ENCODE results near the gene CEP126.

The CEP126 gene

DNA sequence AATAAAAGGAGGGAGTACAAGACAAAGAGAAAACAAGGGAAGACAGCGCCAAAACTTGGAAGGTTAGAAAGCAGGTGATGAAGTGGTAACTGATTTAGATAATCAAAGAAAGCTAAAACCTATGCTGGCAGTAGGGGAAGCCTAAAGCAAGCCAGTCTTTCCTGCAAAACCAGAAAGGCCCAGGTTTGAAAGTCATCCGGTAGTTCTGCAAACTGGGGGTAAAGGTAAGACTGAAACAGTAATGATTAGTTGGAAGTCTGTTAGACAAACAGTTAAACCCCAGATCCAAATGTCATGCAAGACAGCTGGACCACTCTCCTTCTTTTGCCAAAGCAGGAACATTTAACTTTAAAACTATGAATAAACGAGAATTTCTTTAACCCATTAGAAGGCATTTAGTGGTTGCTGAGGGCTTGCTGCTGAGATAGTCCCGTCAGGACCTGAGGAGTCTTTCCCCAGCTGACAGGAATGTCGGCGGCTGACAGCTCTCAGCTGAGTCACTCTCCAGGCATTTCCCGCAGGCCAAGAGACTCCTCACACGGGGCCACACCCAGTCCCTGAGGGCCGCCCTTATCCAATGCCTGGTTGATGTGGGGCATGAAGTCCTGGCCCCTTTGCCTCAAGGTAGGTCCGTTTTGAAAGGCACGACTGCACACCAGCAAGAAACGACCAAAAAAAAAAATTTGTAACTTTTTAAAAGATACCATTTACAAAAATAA is 96.1 kb downstream of the CEP126 start:
- no peak for DNase-seq (ENCODE audit: low read depth)

DNA sequence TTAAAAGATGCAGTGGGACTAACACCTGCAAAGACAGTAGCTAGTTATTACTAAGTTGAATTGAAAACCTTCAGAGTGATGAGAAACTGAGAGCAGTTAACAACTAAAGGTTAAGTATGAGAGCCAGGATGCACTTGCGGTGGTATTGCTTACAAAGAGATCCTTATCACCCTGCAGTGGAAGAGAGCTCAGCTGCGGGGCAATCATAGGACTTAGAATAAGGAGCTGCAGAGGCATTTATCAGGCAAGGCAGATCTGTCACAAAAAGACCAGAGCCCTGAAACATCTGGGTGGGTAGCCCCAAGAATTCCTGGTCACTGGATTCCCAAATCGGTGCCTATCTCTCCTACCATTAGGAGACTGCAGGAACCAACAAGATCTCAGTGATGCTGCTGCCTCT is 98.1 kb downstream of the CEP126 start:
- no peak for DNase-seq (ENCODE audit: low read depth)

DNA sequence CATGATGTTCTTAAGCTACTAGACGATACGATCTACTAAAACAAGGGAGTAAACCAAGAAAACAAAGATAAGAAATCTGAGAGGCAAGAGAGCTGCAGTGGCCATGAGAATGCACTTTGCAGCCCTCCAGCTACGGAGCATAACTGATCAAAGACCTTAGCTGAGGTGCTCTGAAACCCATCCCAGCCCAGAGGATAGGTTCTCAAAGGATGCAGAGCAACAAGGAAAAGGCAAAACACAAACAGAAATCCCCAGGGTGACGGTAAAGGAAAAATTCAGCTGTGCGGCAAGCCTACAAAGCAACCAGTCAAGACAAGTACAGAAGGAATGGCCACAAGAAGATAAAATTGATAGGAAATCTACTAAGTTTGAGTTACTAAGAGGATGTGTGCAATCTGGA is 99.9 kb downstream of the CEP126 start:
- no peak for DNase-seq (ENCODE audit: low read depth)

DNA sequence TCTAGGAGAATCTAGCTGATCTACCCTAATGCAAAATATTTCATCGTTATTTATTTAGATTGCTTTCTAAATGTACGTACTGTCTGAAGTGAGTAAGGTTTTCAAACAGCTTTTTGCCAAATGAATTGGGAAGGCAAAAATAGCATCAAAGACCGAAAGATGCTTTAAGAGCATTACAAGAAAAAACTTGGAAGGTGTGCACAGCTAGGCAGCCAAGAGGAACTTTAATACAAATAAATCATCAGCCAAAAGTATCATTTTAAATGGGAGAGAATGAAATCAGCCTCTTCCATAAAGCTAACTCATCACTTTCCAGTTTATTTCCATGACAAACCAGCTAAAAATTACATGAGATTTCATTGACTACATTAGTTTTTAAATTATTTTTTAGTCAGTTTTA is 102.2 kb downstream of the CEP126 start:
- no peak for DNase-seq (ENCODE audit: low read depth)

DNA sequence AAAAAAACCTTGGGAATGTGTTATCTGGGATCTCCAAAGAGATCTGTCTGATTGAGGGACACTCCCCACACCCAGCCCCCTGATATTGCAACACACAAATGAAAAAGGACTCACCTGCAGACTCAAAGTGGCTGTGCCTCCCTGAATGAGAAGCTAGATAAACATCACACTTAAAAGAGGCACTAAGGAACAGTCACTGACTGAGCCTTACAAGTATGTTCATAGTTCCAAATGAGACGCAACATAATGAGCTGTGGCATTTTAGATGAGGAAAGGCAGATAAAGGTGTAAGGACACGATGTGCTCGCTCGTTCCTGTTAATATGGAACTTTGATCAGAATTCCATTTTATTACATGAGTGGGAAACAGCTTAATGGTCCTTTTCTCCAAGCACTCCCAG is 111.4 kb downstream of the CEP126 start:
- no peak for DNase-seq (ENCODE audit: low read depth)

DNA sequence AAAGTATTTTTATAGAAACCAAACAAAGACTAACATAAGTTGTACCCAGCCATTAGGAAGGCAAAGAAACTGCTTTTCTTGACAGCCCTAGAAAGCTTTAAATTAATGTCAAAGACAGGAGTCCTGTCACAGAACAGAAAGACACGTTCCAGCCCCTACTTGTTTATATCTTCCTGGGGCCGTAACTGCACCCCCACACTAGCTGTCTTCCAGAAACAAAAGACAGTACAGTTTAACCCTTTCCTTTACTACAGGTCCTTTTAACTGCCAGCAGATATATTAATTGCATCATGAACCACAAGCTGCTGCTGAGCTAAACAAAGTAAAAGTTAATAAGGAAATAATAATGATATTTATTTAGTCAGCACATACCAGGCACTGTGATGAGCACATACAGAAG is 112.1 kb downstream of the CEP126 start:
- no peak for DNase-seq (ENCODE audit: low read depth)

DNA sequence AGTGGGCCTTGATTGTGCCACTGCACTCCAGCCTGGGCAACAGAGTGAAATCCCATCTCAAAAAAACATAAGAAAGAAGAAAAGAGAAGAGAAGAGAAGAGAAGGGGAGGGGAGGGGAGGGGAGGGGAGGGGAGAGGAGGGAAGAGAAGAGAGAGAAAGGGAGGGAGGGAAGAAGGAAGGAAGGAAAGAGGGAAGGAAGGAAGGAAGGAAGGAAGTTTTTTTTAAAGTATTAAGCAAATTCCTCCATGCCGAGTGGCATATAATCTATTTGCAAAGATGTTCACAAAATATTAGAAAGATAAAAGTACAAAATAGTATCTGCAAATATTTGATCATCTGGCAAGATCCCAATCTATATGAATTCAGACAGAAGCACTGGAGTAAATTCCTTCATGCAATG is 121.9 kb downstream of the CEP126 start:
- DNase-seq (ENCODE audit: low read depth), result no peak

DNA sequence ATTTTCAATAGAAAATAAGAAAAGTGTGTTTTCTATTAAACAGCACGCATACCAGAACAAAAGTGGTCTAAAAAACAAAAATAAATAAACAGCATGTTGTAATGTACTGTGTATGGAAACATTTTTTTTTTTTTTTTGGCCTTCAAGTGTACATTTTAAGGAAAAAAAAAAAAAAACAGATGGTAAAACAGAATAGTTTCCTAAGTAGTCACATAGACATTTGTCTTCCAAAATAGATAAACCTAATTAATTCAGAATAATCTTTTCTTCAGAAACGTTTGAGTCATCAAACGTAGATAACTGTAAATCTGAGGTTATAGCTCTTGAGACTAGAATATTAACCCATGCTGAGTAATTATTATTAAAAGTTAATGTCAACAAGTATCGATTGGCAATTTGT is 132.0 kb downstream of the CEP126 start:
- no peak for DNase-seq (ENCODE audit: low read depth)

DNA sequence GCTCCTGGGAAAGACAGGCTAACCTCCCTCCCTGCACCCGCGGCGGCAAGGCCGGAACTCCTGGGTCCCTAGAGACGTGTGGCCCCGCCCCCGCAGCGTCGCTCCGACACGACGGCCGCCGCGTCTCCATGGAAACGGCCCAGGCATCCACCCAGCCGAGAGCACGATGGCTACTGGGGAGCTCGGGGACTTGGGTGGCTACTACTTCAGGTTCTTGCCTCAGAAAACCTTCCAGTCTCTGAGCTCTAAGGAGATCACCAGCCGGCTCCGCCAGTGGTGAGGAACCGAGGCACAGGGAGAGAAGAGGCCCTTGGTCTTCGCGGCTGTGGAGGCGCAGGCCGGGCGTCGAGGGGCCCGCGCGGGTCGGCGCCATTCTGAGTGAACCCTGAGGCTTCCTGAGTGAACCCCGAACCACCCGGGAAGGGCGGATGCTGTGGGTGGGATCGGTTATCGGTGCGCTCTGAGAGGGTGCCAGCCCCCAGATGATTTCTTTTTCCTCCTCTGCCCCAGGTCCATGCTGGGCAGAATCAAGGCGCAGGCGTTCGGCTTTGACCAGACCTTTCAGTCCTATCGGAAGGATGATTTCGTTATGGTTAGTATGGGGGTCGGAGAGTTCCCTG is 132.6 kb downstream of the CEP126 start, which contains the start of gene CFAP300:
TSS of gene CFAP300 (plus strand) at position 133 of the 620 bp plus-strand sequence. CDS start at position 167, 34 bp downstream.
- DNase-seq (ENCODE audit: low read depth), result no peak

All from stimulated activated CD8-positive, alpha-beta memory T cell treated with anti-CD3 and anti-CD28 coated beads, Interleukin-15, amount 100 ng/mL, for 24 hours (primary cell).